ENCODE measurements around the gene NEK11.
"Not testable (repeated sequence)": the region's sequence is repeated elsewhere in the genome, so short reads cannot be mapped to it uniquely, and the experiment has no call there.

NEK11 gene

GRCh38 chr3:131361464-131362421 lies 335.1 kb downstream of the NEK11 start:
- Histone ChIP-seq H3K27ac (ENCODE audit: low read depth, low read length) (no peak overlapping the region), H3K9ac (ENCODE audit: low read length) (peak overlapping the region; percentile 6), H3K27me3 (ENCODE audit: control insufficient read depth, insufficient read depth, low read length) (no peaks in the 10 kb centered on the region), H3K36me3 (ENCODE audit: control insufficient read depth, insufficient read depth, low read length) (no peaks in the 10 kb centered on the region), H3K4me3 (ENCODE audit: low read length) (peak overlapping the region; percentile 77), H3K4me1 (ENCODE audit: control insufficient read depth, insufficient read depth, low read length) (peaks cover 2% of the 10 kb centered on the region)

DNA sequence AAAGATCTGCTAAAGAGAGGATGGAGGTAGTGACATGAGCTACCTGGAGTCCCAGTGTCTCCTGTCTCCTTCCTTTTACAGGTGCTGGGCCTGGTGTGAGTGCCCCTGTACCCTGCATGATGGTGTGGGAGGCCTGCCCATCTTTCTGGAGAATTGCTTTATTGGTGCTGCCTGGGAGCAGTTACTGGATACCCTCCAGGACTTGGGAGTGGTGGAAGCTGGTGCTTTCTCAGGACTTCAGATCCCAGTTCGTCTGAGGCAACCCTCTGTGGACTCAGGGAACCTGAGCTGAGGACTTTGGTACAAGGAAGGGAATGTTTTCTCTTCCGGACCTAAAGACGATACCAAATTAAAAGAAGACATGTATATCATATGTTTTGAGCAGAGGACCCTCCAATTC lies 336.6 kb downstream of the NEK11 start:
- Histone ChIP-seq H3K4me1 (ENCODE audit: control insufficient read depth, insufficient read depth, low read length) (peaks cover 2% of the 10 kb centered on the region), H3K4me3 (ENCODE audit: low read length) (no peak overlapping the region), H3K9ac (ENCODE audit: low read length) (no peak overlapping the region), H3K27me3 (ENCODE audit: control insufficient read depth, insufficient read depth, low read length) (no peaks in the 10 kb centered on the region), H3K27ac (ENCODE audit: low read depth, low read length) (no peak overlapping the region), H3K36me3 (ENCODE audit: control insufficient read depth, insufficient read depth, low read length) (no peaks in the 10 kb centered on the region)

DNA sequence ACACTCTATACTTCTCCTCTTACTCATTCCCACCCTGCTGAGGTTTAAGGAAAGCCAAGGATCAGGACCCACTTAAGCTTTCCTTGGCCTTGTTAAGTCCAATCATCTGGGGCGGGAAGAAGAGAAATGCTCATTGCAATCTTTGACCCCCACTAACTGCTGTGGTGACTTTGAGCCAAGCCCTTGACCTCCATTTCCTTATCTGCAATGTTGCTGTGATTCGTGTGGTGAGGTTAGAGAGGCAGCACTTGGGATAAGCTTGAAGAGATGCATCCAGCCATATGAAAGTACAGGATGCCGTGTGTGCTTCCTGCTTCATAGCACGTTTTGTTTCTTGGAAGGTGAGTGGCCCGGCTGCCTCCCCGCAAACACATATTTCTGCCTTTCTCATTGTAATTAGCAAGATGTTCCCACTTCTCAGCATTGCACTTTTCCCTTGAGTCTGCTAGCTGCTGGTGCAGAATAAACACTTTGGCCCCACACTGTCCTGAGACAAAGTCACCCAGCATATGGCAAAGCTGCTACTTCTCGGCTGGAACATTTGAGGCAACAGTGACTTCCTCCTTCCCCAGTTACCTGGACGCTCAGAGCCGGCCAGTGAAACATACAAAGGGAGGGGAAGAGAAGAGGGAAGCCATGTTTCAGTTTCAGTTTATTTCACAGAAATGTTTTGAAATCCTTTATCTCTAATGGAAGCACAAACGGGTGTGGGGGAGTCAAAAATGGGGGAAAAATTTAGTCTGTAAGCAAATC lies 344.4 kb downstream of the NEK11 start:
- no peaks in the 10 kb centered on the region for H3K27me3 ChIP-seq (ENCODE audit: control insufficient read depth, insufficient read depth, low read length)
- H3K27ac ChIP-seq (ENCODE audit: low read depth, low read length), result no peak overlapping the region
- H3K9ac ChIP-seq (ENCODE audit: low read length), result no peak overlapping the region
- H3K36me3 ChIP-seq (ENCODE audit: control insufficient read depth, insufficient read depth, low read length), result peaks cover 6% of the 10 kb centered on the region
- H3K4me3 ChIP-seq (ENCODE audit: low read length), result no peak overlapping the region
- H3K4me1 ChIP-seq (ENCODE audit: control insufficient read depth, insufficient read depth, low read length), result no peaks in the 10 kb centered on the region

- H3K9ac ChIP-seq (ENCODE audit: low read length), result no peak overlapping the region
- H3K4me3 ChIP-seq (ENCODE audit: low read length), result no peak overlapping the region
- no peak overlapping the region for H3K27ac ChIP-seq (ENCODE audit: low read depth, low read length)
- H3K36me3 ChIP-seq (ENCODE audit: control insufficient read depth, insufficient read depth, low read length), result peaks cover 6% of the 10 kb centered on the region
- H3K4me1 ChIP-seq (ENCODE audit: control insufficient read depth, insufficient read depth, low read length), result no peaks in the 10 kb centered on the region
- H3K27me3 ChIP-seq (ENCODE audit: control insufficient read depth, insufficient read depth, low read length), result no peaks in the 10 kb centered on the region
Measured at GRCh38 chr3:131371688-131372066, 345.0 kb downstream of the NEK11 start.

- no peak overlapping the region for H3K27ac ChIP-seq (ENCODE audit: low read depth, low read length)
- H3K36me3 ChIP-seq (ENCODE audit: control insufficient read depth, insufficient read depth, low read length), result peaks cover 6% of the 10 kb centered on the region
- no peaks in the 10 kb centered on the region for H3K4me1 ChIP-seq (ENCODE audit: control insufficient read depth, insufficient read depth, low read length)
- H3K9ac ChIP-seq (ENCODE audit: low read length), result no peak overlapping the region
- H3K27me3 ChIP-seq (ENCODE audit: control insufficient read depth, insufficient read depth, low read length), result no peaks in the 10 kb centered on the region
- H3K4me3 ChIP-seq (ENCODE audit: low read length), result no peak overlapping the region
Measured at GRCh38 chr3:131374741-131375140, 348.1 kb downstream of the NEK11 start.

DNA sequence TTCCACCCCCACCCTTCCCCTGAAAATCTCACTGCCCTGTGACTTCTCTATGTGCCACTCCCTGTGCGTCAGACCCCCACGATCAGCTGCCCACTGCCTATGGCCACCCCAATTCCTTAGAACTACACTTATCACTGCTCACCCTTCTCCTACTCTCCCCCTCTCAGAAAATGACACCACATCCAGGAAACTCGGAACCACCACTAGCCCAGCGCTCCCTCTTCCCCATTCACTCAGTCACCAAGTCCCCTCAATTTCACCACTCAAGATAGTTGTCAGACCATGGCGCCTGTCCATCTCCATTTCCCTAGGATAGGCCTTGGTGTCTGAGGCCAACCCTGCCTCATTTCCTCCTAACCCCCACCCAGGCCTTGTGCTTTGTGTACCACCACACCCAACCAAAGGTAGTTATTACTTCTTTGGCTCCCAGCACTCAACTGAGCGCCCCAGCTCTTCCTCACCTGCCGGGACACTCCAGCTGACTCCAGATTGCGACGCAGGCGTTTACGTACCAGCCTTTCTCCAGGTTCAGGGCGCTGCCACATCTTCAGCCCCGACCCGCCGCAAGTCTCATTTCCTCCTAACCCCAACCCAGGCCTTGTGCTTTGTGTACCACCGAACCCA lies 354.3 kb downstream of the NEK11 start:
- not testable (repeated sequence) for H3K36me3 ChIP-seq (ENCODE audit: control insufficient read depth, insufficient read depth, low read length); H3K4me1 ChIP-seq (ENCODE audit: control insufficient read depth, insufficient read depth, low read length); H3K27me3 ChIP-seq (ENCODE audit: control insufficient read depth, insufficient read depth, low read length)
- Histone ChIP-seq H3K4me3 (ENCODE audit: low read length) (peak overlapping the region; percentile 98), H3K9ac (ENCODE audit: low read length) (peak overlapping the region; percentile 90), H3K27ac (ENCODE audit: low read depth, low read length) (peak overlapping the region; percentile 82)

DNA sequence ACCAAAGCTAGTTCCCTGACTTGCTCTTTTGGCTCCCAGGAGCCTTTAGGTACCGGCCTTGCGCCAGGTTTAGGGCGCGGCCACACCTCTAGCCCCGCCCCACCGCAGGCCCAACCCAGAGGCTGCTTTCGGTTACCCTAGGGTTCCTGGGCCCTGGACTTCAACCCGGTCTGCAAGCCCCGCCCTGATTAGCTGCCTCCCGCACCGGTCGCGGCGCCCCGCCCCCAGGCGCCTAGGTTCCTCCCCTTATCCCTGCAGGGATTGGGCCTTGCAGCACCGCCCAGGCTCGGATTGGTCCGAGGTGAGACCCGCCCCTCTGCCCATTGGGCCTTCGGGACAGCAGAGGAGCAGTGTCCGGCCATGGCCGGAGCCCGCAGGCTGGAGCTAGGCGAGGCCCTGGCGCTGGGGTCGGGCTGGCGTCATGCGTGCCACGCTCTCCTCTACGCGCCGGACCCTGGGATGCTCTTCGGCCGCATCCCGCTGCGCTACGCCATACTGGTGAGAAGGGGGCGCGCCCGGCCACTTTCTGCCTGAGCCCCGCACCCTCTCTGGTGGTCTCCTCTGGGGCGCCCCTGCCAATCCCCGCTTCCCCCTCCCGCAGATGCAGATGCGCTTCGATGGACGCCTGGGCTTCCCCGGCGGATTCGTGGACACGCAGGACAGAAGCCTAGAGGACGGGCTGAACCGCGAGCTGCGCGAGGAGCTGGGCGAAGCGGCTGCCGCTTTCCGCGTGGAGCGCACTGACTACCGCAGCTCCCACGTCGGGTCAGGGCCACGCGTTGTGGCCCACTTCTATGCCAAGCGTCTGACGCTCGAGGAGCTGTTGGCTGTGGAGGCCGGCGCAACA lies 355.0 kb downstream of the NEK11 start, which contains the start of gene NUDT16:
NUDT16 (plus strand) TSS at position 330 of the 847 bp plus-strand sequence; CDS start at position 361, 31 bp downstream.
- no peaks in the 10 kb centered on the region for H3K27me3 ChIP-seq (ENCODE audit: control insufficient read depth, insufficient read depth, low read length)
- peaks cover 11% of the 10 kb centered on the region for H3K4me1 ChIP-seq (ENCODE audit: control insufficient read depth, insufficient read depth, low read length)
- H3K27ac ChIP-seq (ENCODE audit: low read depth, low read length), result peak within 1 kb of the TSS; percentile 82

DNA sequence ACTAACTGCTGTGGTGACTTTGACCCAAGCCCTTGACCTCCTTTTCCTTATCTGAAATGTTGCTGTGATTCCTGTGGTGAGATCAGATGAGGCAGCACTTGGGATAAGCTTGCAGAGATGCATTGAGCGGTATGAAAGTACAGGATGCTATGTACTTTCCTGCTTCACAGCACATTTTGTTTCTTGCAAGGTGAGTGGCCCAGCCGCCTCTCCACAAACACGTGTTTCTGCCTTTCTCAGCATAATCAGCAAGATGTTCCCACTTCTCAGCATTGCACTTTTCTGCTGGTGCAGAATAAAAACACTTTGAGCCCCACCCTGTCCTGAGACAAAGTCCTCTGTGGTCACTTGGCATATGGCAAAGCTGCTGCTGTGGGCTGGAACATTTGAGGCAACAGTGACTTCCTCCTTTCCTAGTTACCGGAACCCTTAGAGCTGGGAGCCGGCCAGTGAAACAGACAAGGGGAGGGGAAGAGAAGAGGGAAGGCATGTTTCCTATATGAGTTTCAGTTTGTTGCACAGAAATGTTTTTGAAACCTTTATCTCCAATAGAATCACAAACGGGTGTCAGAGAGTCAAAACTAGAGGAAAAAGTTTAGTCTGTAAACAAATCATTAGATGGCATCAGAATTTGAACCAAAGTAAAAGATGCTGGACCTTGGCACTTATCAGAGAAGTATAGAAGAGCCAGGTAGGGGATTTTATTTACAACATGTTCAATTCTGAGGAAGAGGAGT lies 359.9 kb downstream of the NEK11 start:
- Histone ChIP-seq H3K36me3 (ENCODE audit: control insufficient read depth, insufficient read depth, low read length) (peaks cover 11% of the 10 kb centered on the region), H3K27me3 (ENCODE audit: control insufficient read depth, insufficient read depth, low read length) (no peaks in the 10 kb centered on the region), H3K4me1 (ENCODE audit: control insufficient read depth, insufficient read depth, low read length) (peaks cover 11% of the 10 kb centered on the region), H3K27ac (ENCODE audit: low read depth, low read length) (peak overlapping the region; percentile 21), H3K4me3 (ENCODE audit: low read length) (peak overlapping the region; percentile 35), H3K9ac (ENCODE audit: low read length) (no peak overlapping the region)

More for the DNA sequence above, 355.0 kb downstream of the NEK11 start, which contains the start of gene NUDT16:
- Histone ChIP-seq H3K4me3 (ENCODE audit: low read length) (peak within 1 kb of the TSS; percentile 98), H3K36me3 (ENCODE audit: control insufficient read depth, insufficient read depth, low read length) (peaks cover 11% of the 10 kb centered on the region), H3K9ac (ENCODE audit: low read length) (peak within 1 kb of the TSS; percentile 90)

DNA sequence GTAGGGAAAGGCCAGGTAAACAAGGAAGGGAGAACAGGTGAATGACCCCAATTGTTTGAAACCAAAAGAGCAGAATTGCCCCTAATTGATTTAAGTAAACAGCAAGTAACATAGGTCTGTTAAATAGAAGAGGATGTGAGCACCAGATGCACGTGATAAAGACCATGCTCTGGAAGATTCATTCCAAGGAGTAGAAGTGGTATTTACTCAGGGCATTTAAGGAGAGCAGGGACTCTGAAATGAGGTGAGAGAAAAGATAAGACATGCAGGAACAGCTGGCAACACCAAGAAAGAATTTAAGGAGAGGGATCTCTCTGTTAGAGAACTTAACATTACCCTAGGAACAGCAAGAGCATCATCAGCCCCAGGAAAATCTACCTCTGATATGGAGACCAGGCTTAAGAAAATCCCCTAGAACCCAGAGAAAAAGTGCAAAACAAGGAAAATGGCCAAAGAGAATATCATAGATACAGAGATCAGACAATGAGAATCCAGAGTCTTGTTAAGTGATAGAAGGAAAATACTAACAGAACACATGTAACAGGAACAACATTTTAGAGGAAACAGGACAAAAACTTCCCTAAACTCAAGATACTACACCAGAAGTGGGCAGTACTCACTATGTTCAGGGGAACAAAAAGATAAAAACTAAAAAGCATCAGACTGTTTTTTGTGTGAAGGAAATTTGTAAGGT lies 361.3 kb downstream of the NEK11 start:
- H3K4me3 ChIP-seq (ENCODE audit: low read length), result no peak overlapping the region
- no peak overlapping the region for H3K27ac ChIP-seq (ENCODE audit: low read depth, low read length)
- H3K9ac ChIP-seq (ENCODE audit: low read length), result no peak overlapping the region
- H3K36me3 ChIP-seq (ENCODE audit: control insufficient read depth, insufficient read depth, low read length), result peaks cover 11% of the 10 kb centered on the region
- no peaks in the 10 kb centered on the region for H3K27me3 ChIP-seq (ENCODE audit: control insufficient read depth, insufficient read depth, low read length)
- peaks cover 4% of the 10 kb centered on the region for H3K4me1 ChIP-seq (ENCODE audit: control insufficient read depth, insufficient read depth, low read length)

DNA sequence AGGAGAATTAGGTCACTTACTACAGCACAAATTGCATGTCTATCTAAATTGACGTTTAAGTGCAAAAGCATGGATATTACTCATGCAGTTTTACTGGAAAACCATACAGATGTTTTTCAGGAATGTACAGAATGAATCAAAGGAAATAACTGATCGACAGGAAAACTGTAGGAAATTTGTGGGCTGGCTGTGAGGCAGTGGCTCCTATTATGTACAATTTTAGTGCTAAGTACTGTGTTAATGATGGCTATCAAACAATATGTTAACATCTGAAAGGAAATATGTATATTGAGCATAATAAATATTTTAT lies 361.8 kb downstream of the NEK11 start:
- H3K27ac ChIP-seq (ENCODE audit: low read depth, low read length), result no peak overlapping the region
- H3K4me3 ChIP-seq (ENCODE audit: low read length), result no peak overlapping the region
- H3K9ac ChIP-seq (ENCODE audit: low read length), result no peak overlapping the region
- H3K4me1 ChIP-seq (ENCODE audit: control insufficient read depth, insufficient read depth, low read length), result peaks cover 4% of the 10 kb centered on the region
- H3K27me3 ChIP-seq (ENCODE audit: control insufficient read depth, insufficient read depth, low read length), result no peaks in the 10 kb centered on the region
- H3K36me3 ChIP-seq (ENCODE audit: control insufficient read depth, insufficient read depth, low read length), result peaks cover 11% of the 10 kb centered on the region

DNA sequence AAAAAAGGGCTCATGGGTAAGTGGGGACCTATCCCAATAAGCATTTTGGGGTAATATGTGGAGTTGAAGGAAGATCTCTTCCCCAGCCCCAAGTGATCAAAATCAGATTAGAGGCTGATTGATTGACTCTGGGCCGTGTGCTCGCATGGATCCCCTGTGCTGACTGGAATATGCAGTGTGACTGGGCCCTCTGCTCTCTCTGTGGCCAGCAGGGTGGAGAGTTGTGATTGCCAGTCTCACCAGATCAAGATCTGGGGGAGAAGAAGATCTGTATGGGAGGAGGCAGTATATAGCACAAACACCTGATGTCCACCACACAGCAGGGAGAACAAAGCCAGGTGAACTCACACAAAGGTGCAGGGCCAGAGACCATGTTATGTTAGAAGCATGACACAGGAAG lies 363.7 kb downstream of the NEK11 start:
- Histone ChIP-seq H3K4me3 (ENCODE audit: low read length) (no peak overlapping the region), H3K9ac (ENCODE audit: low read length) (no peak overlapping the region), H3K27me3 (ENCODE audit: control insufficient read depth, insufficient read depth, low read length) (no peaks in the 10 kb centered on the region), H3K36me3 (ENCODE audit: control insufficient read depth, insufficient read depth, low read length) (peaks cover 6% of the 10 kb centered on the region), H3K4me1 (ENCODE audit: control insufficient read depth, insufficient read depth, low read length) (peaks cover 4% of the 10 kb centered on the region), H3K27ac (ENCODE audit: low read depth, low read length) (no peak overlapping the region)

All from rectal smooth muscle tissue (tissue), 1 donor.